Cardiac fibroblast (primary cell): ENCODE measurements around the gene FCER1A.
"Not testable (repeated sequence)": the region's sequence is repeated elsewhere in the genome, so short reads cannot be mapped to it uniquely, and the experiment has no call there.

Source experiments
- DNase-seq, 2 donors: peaks; one replicate each; pipeline versions ENCODE4 v3.0.0 to v3.0.0-alpha.2; 2010; ENCODE audit warnings: low read depth in 2 of 2
- H3K4me3 ChIP-seq, 2 donors: replicated peaks in 1 of 2; 1 replicate in 1 of 2; 2 replicates in 1 of 2; pipeline ENCODE4 v1.5.1; 2011; ENCODE audit warnings: low read depth in 2 of 2, low read length in 2 of 2, mild to moderate bottlenecking in 2 of 2, moderate library complexity in 1 of 2
- TF ChIP-seq, protein P1 (sequence below): IDR thresholded peaks from one replicate; pipeline ENCODE4 v1.5.1; 2011; ENCODE audit warnings: low read depth, mild to moderate bottlenecking, low read length, inconsistent platforms

The FCER1A gene

DNA sequence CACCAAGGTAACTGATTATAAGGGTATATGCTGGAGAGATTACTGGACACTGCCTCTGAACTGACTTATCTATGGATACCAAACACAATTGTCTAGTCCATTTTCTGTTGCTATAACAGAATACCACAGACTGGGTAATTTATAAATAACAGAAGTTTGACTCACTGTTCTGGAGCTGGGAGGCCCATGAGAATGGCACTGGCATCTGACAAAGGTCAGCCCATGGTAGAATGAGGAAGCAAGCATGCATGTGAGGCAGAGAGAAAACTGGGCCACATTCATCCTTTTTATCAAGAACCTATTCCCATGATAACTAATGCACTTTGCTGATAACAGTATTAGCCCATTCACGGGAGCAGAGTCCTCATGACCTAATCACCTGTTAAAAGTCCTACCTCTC, 37.4 kb downstream of the FCER1A start:
- peak; percentile 29 to 52 for DNase-seq
- TF ChIP-seq, protein P1, sequence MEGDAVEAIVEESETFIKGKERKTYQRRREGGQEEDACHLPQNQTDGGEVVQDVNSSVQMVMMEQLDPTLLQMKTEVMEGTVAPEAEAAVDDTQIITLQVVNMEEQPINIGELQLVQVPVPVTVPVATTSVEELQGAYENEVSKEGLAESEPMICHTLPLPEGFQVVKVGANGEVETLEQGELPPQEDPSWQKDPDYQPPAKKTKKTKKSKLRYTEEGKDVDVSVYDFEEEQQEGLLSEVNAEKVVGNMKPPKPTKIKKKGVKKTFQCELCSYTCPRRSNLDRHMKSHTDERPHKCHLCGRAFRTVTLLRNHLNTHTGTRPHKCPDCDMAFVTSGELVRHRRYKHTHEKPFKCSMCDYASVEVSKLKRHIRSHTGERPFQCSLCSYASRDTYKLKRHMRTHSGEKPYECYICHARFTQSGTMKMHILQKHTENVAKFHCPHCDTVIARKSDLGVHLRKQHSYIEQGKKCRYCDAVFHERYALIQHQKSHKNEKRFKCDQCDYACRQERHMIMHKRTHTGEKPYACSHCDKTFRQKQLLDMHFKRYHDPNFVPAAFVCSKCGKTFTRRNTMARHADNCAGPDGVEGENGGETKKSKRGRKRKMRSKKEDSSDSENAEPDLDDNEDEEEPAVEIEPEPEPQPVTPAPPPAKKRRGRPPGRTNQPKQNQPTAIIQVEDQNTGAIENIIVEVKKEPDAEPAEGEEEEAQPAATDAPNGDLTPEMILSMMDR = no peak
- no peak overlapping the region for H3K4me3 ChIP-seq

DNA sequence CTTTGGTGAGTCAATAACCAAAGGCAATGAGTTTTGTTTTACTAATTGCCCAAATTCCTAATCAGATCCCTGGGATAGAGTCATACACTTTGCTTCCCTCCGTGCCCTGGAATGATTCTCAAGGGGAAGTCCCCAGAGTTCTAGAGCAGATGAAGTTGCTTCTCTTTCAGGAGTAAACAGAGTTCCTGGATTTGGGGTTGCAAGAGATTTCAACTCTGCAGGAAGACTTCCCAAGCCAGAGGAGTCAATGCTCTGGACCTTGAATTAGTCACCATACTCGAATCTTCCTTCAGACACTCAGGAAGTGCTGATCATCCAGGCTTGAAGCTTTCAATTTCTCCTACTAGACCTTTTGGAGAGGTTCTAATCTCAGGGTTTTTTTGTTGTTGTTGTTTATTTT, 39.6 kb downstream of the FCER1A start:
- TF ChIP-seq, protein P1 = no peak
- H3K4me3 ChIP-seq = no peak overlapping the region
- DNase-seq = peak in 1 of 2 donors; percentile 19

DNA sequence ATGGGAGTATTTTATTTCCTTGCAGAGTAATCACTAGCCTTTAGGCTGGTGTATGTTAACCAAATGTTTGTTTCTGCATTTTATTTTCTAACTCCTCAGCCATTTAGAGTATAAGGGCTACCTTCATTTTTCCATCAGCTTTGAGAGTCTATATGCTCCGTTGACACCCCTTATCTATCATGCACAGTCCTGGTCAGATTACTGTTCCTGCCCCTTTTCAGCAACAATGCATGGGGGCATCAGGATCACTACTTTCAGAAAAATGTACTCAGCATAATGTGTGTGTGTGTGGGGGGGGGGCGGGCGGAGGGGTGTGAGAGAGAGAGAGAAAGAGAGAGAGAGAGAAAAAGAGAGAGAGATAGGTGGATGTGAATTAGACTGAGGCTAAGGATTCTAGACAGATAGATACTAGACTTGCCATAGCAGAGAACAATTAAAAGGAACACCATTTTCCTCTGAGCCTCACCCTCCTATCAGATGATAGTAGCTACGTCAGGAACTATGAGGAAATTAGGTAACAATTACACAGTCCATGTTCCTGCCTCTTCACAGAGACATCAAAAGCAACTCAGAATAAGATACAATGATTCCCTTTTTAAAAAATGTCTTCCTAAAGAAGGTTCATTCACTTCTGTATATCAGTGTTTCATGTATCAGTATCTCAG, 40.8 kb downstream of the FCER1A start:
- TF ChIP-seq, protein P1 = no peak
- no peak for DNase-seq
- H3K4me3 ChIP-seq = no peak overlapping the region

DNA sequence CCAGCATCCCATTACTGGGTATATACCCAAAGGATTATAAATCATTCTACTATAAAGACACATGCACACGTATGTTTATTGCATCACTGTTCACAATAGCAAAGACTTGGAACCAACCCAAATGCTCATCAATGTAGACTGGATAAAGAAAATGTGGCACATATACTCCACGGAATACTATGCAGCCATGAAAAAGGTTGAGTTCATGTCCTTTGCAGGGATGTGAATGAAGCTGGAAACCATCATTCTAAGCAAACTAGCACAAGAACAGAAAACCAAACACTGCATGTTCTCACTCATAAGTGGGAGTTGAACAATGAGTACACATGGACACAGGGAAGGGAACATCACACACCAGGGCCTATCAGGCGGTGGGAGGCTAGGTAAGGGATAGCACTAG, 47.2 kb downstream of the FCER1A start:
- not testable (repeated sequence) for DNase-seq, H3K4me3 ChIP-seq

DNA sequence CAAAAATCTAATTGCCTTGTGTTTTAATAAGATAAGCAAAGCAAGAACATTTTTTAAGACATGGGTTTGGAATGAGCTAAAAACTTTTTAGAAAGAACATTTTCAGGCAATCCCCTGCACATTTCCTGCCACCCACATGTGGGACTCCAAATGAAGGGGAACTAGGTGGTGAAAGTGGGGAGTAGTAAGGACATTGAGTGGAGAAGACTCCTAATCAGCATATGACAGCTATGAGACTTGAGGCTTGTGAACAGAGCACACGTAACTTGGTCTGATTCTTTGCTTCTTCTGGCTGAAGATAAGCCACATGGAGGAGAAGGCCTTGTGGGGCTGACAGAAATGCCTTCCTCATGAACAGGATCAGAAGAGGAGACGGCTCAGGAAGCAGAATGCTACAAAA, 50.3 kb downstream of the FCER1A start:
- TF ChIP-seq, protein P1 = no peak

More for the DNA sequence above, 50.3 kb downstream of the FCER1A start:
- DNase-seq = no peak
- H3K4me3 ChIP-seq = no peak overlapping the region
